ENCODE results near the gene MXRA8.
A peak's percentile ranks its signal among the peaks of the same experiment; 100 is the strongest.
"Not testable (repeated sequence)": the region's sequence is repeated elsewhere in the genome, so short reads cannot be mapped to it uniquely, and the experiment has no call there.

MXRA8 gene

DNA sequence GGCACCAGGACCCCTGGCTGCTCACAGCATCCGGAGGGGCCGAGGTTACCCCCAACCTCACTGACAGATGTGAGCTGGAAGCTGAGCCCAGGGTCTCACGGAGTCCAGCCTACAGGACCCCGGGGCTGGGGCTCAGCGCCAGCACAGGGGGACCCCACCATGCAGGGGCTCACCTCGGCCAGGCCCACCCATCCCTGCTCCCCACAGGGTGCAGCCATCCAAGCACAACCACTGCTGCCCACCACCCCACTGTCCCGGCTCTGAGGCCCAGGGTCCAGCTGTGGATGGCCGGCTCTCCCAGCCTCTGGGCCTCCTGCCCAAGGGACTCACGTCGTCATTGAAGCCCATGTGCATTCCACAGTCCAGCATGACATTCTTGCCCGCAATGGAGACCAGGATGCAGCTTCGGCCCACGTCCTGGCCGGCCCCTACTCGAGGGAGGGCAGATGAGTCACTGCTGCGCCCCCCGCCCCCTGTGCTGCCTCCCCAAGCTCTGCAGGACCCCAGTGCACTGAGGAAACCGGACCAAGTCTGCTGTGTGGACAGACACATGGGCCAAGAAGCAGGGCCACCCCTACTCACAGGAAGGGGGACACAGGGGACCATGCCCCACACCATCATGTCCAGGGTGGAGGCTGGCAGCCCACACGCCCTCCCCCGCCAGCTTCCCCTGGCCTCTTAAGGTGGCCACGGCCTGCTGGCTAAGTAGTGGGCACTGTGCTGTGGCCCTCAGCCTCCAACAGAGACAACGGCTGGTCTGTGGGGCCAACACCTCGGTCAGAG is 37.5 kb downstream of the MXRA8 start:
- no peak for DNase-seq (ENCODE audit: low read depth)

DNA sequence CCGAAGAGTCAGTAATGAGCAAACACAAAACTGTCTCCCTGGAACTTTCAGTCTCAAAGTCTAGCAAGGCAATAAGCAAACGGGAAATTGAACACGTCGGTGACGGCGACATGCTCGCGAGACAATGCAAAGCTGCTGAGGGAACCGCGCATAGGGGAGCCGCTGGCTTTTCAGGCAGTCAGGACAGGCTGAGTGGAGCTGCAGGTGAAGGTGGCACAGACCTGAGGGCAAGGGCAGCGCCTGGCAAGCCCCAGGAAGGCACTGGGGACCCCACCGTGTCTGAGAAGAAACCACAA is 38.8 kb downstream of the MXRA8 start:
- no peak for DNase-seq (ENCODE audit: low read depth)

DNA sequence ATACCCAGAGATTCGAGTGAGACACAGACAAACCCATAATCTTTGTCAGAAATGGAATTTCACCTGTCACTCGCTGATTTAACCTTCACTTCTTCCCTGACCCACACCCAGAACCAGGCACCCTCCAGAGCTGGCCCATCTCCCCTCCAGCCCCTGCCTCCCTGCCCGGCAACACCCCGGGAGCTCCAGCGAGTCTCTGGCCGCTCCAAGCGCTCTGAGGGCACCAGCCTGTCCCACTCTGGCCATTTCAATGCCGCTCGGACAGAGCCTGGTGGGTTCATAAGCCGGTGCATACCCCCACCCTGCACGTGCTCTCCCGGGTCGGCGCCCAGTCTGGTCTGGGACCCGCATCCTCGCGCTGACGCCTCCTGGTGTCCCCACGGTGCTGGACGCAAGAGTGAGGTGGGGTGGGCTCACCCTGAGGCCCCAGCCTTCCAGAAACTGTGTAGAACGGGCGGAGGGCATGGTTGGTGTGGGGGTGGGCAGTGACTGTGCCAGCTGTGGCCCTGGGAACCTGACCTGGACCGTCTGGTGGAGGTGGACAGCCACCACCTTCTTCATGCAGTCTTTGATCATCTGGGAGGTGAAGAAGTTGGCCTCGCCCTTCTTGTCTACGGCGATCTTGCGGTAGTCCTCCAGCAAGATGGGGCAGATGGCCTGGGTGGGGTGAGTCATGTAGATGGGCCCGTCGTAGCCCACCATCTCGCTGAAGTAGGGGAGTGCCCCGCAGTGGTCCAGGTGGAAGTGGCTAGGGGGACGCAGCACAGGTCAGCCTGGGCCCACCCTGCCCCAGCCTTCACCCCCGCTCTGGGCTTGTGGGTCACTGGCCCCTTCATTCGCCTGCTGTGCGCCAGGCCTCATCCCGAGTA is 39.3 kb downstream of the MXRA8 start:
- DNase-seq (ENCODE audit: low read depth) = no peak

DNA sequence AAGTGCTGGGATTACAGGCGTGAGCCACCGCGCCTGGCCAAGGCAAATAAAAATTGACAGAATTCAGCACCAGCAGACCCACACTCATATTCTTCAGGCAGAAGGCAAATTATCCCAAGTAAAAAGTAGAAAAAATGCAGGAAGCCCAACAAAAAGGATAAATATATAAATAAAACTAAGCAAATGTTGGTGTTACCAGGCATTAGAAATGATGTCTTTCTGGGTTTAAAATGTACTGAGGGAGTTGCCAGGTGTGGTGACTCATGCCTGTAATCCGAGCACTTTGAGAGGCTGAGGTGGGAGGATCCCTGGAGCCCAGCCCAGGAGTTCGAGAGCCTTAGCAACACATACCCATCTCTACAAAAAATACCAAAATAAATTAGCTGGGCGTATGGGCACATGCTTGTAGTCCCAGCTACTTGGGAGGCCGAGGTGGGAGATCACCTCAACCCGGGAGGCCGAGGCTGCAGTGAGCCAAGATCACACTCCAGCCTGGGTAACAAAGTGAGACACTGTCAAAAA is 40.2 kb downstream of the MXRA8 start:
- peak; percentile 93 for DNase-seq (ENCODE audit: low read depth)

DNA sequence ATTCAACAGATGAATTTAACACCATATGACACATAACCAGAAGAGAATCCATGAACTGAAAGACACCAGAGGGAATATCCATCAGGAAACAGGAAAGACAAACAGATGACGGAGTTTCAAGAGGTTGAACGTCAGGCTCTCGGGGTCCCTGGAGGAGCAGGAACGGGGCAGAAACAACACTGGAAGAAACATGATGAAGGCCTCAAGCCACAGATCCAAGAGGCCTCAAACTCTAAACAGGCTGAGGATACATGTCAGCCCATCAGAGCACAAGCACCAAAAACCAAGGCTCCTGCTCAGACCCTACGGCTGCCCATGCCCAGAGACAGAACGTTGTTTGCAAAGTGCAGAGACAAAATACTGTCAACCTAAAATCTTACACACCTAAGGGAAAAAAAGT is 40.9 kb downstream of the MXRA8 start:
- DNase-seq (ENCODE audit: low read depth) = no peak

DNA sequence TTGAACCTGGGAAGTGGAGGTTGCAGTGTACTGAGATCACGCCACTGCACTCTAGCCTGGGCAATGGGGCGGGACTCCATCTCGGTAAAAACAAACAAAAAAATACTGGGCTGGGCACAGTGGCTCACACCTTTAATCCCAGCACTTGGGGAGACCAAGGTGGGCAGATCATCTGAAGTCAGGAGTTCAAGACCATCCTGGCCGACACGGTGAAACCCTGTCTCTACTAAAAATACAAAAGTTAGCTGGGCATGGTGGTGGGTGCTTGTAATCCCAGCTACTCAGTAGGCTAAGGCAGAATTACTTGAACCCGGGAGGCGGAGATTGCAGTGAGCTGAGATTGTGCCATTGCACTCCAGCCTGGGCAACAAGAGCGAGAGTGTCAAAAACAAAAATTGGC is 42.2 kb downstream of the MXRA8 start:
- DNase-seq (ENCODE audit: low read depth) = not testable (repeated sequence)

DNA sequence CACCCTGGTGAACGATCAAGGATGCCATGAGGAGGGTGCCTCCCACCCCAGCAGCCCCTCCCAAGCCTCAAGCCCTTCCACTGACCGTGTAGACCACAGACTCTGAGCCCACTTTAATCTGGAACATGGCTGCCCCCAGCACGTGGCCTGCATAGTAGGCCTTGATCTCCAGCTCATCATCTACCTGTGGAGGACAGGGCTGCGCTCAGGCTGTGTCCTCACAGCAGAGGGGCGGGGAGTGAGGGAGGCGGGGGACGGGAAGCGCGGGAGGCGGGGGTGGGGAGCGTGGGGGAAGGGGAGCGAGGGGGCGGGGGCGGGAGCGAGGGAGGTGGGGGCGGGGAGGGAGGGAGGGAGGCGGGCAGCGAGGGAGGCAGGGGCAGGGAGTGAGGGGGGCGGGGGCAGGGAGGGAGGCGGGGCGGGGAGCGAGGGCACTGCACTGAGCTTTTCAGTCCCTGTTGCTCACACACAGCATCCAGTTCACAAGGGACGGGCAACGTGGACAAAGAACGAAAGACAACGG is 42.9 kb downstream of the MXRA8 start:
- no peak for DNase-seq (ENCODE audit: low read depth)

GRCh38 chr1:1314678-1315335 is 43.5 kb downstream of the MXRA8 start:
- DNase-seq (ENCODE audit: low read depth) = no peak

DNA sequence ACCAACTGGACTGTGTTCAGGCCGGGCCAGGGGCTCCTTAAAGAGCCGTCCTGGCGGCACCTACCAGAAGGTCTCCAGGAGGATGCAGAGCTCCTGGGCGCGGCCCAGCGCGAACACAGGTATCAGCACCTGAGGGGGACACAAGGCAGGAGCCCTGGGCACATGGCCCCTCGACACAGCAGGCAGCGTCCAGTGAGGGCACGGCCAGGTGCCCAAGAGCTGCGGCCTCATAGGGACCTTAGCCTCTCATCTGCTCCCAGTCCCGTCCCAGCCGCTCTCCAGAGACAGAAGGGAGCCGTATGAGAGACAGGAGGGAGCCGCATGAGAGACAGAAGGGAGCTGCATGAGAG is 44.1 kb downstream of the MXRA8 start:
- DNase-seq (ENCODE audit: low read depth) = no peak

- DNase-seq (ENCODE audit: low read depth) = no peak
These were observed 44.7 kb downstream of the MXRA8 start for GRCh38 chr1:1313500-1314236.

GRCh38 chr1:1312450-1313314 is 45.7 kb downstream of the MXRA8 start:
- DNase-seq (ENCODE audit: low read depth) = no peak

DNA sequence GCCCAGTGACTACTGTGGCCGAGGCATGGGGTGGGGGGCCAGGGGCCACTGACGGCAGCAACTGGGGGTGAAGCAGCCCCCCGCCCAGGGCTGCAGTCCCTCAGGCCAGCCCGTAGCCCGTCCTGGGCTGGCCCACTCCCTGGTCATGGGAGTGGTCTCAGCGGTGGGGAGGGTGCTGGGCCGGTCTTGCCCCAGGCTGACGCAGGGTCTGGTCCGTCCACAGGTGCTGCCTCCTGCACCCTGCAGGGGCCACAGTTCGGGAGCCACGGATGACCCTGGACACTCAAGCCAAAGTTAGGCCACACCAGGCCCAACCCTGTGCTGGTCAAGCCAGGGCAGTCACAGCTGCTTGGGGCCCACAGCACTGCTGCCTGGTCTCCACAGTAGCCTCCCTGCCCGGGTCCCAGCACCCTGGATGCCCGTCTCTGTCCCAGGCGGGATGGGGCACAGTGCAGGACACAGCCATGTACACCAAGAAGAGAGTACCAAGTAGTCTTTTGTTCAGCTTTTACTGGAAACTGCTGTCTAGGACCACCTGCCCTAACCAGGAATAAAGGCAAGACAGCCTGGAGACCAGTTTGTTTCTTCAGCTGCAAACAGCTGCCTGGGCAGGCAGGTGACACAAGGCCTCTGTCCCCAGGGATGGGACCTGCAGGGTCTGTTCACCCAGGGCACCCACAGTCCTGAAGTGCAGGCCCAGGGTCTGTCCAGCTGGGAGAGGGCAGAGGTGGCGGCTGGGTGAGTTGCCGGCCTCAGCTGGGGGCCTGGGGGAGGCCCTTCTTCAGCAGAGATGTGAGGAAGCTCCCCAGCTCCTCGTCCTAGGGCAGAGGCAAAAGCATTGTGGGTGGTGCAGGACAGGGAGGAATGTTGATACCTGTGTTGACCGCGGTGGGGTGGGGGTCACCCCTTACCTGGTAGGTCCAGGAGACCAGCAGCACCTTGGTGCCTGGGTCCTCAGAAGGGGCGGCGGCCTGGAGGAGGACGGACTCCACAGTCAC is 46.9 kb downstream of the MXRA8 start:
- no peak for DNase-seq (ENCODE audit: low read depth)

DNA sequence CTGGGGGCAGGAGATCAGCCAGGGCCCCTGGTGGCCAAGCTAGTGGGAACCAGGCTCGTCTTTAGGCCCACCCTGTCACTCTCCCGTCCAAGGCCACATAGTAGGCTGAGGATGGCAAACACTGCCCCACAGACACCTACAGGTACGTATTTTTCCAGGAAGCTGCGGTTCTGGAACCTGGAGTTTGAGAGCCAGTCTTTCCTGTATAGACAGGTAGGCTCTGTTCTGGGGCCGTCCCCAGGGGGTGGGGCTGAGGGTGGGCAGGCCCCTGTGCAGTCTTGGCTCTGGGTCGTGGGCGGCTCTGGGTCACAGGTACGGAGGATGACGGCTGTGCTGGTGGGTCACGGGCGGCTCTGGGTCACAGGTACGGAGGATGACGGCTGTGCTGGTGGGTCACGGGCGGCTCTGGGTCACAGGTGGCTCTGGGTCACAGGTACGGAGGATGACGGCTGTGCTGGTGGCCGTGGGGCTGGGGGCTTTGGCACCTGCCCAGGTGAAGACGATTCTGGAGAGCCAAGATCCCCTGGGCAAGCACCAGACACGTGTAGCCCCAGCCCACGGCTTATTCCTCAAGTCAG is 47.8 kb downstream of the MXRA8 start:
- no peak for DNase-seq (ENCODE audit: low read depth)

GRCh38 chr1:1310109-1310385 is 48.3 kb downstream of the MXRA8 start:
- DNase-seq (ENCODE audit: low read depth) = no peak

DNA sequence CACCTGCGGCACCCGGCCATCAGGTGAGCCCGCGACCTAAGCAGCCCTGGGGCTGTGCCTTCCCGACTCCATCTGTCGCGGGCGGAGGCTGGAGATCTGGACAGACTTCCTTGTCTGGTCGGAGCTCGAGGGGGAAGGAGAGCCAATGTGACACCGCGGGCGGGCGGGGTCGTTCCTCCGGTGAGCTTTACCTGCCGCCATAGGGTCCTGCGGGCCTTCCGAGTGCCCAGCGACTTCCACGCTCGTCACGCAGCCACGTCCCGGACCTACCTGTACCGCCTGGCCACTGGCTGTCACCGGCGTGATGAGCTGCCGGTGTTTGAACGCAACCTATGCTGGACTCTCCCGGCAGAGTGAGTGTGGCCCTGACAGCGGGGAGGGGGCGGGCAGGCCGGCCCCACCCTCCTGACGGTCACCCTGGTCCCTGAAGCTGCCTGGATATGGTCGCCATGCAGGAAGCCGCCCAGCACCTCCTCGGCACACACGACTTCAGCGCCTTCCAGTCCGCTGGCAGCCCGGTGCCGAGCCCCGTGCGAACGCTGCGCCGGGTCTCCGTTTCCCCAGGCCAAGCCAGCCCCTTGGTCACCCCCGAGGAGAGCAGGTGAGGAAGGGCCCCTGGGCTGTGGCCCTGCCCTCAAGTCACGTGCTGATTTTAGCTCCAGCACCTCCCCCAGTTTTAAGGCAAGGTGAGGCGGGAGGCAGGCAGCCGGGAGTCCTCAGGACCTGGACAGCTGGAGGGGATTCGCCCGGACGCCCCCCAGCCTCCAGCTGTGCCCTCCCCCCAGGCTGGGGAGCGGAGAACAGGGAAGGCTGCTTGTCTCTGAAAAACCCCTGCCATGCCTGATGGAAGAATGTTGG is 48.9 kb downstream of the MXRA8 start:
- no peak for DNase-seq (ENCODE audit: low read depth)

- DNase-seq (ENCODE audit: low read depth) = no peak
These were observed 49.6 kb downstream of the MXRA8 start for GRCh38 chr1:1308756-1309250.

GRCh38 chr1:1307923-1308755 is 50.2 kb downstream of the MXRA8 start, which contains the start of the genes ACAP3 and PUSL1:
Gene ACAP3 (minus strand): TSS chr1:1307930. CDS start chr1:1307815, 115 bp downstream.
Gene PUSL1 (plus strand): TSS chr1:1308597. CDS start chr1:1308644, 47 bp downstream.
- peak; percentile 87 for DNase-seq (ENCODE audit: low read depth)
